ENCODE data around the gene IKZF1. TPM values are rescaled to one million over a fixed set of nuclear protein-coding genes. Genes with fewer than 3 reads are reported as not detected.

The IKZF1 gene
- total and polyA plus RNA-seq, 4 donors = 4.0 to 37.8 (median 18.5) TPM

- no peak for TF ChIP-seq CTCF (IDR thresholded peaks at IDR 0.05; ENCODE audit: control extremely low read depth, extremely low read depth)
- Histone ChIP-seq H3K9me3 (ENCODE audit: control insufficient read depth in 4 of 4, insufficient read depth in 3 of 4, low read length in 3 of 4) (no peaks in the 10 kb centered on the region), H3K27ac (ENCODE audit: low read depth in 1 of 2, low read length in 1 of 2) (no peak overlapping the region), H3K36me3 (ENCODE audit: control insufficient read depth in 4 of 4, insufficient read depth in 4 of 4, low read length in 4 of 4) (no peaks in the 10 kb centered on the region), H3K4me3 (no peak overlapping the region), H3K9ac (ENCODE audit: insufficient read depth in 1 of 2, low read length in 2 of 2) (no peak overlapping the region), H3K27me3 (ENCODE audit: control insufficient read depth in 3 of 3, insufficient read depth in 3 of 3, low read length in 2 of 3) (peaks cover 0 to 8% (median 0%) of the 10 kb centered on the region in 3 donors), H3K4me1 (ENCODE audit: control insufficient read depth in 5 of 5, insufficient read depth in 5 of 5, low read length in 5 of 5) (no peaks in the 10 kb centered on the region)
- DNase-seq (no peak), ATAC-seq (ENCODE audit: insufficient read depth, low FRiP score) (no peak)
- 85 to 94% methylated on average over 9 of the region's 9 CpGs for WGBS, 2 donors
These were observed 49.5 kb downstream of the IKZF1 start for GRCh38 chr7:50353894-50354595.

GRCh38 chr7:50355817-50356178 lies 51.3 kb downstream of the IKZF1 start:
- H3K27me3 ChIP-seq (ENCODE audit: control insufficient read depth in 3 of 3, insufficient read depth in 3 of 3, low read length in 2 of 3) = peaks cover 0 to 11% (median 0%) of the 10 kb centered on the region in 3 donors
- H3K4me1 ChIP-seq (ENCODE audit: control insufficient read depth in 5 of 5, insufficient read depth in 5 of 5, low read length in 5 of 5) = no peaks in the 10 kb centered on the region
- H3K9ac ChIP-seq (ENCODE audit: insufficient read depth in 1 of 2, low read length in 2 of 2) = no peak overlapping the region
- no peak overlapping the region for H3K27ac ChIP-seq (ENCODE audit: low read depth in 1 of 2, low read length in 1 of 2)
- ATAC-seq (ENCODE audit: insufficient read depth, low FRiP score) = no peak
- no peak overlapping the region for H3K4me3 ChIP-seq
- H3K9me3 ChIP-seq (ENCODE audit: control insufficient read depth in 4 of 4, insufficient read depth in 3 of 4, low read length in 3 of 4) = no peaks in the 10 kb centered on the region
- no peaks in the 10 kb centered on the region for H3K36me3 ChIP-seq (ENCODE audit: control insufficient read depth in 4 of 4, insufficient read depth in 4 of 4, low read length in 4 of 4)
- DNase-seq = peak in 1 of 3 donors; percentile 5
- WGBS, 2 donors = 32 to 45% methylated on average over 9 of the region's 9 CpGs
- no peak for TF ChIP-seq CTCF (IDR thresholded peaks at IDR 0.05; ENCODE audit: control extremely low read depth, extremely low read depth)

- peak; percentile 56 for ATAC-seq (ENCODE audit: insufficient read depth, low FRiP score)
- H3K9me3 ChIP-seq (ENCODE audit: control insufficient read depth in 4 of 4, insufficient read depth in 3 of 4, low read length in 3 of 4) = no peaks in the 10 kb centered on the region
- no peak overlapping the region for H3K4me3 ChIP-seq
- no peak for TF ChIP-seq CTCF (IDR thresholded peaks at IDR 0.05; ENCODE audit: control extremely low read depth, extremely low read depth)
- peak overlapping the region in 1 of 2 donors; percentile 62 for H3K27ac ChIP-seq (ENCODE audit: low read depth in 1 of 2, low read length in 1 of 2)
- no peaks in the 10 kb centered on the region for H3K4me1 ChIP-seq (ENCODE audit: control insufficient read depth in 5 of 5, insufficient read depth in 5 of 5, low read length in 5 of 5)
- H3K9ac ChIP-seq (ENCODE audit: insufficient read depth in 1 of 2, low read length in 2 of 2) = no peak overlapping the region
- no peaks in the 10 kb centered on the region for H3K36me3 ChIP-seq (ENCODE audit: control insufficient read depth in 4 of 4, insufficient read depth in 4 of 4, low read length in 4 of 4)
- H3K27me3 ChIP-seq (ENCODE audit: control insufficient read depth in 3 of 3, insufficient read depth in 3 of 3, low read length in 2 of 3) = peaks cover 0 to 11% (median 0%) of the 10 kb centered on the region in 3 donors
- WGBS, 2 donors = 28 to 63% methylated on average over 15 of the region's 15 CpGs
- DNase-seq = peak in 2 of 3 donors; percentile 13 to 14
These were observed 51.9 kb downstream of the IKZF1 start for GRCh38 chr7:50356212-50356944.

Data from lung (tissue), 12 donors.